PC-9 (cell line): ENCODE results near the gene SMIM29. TPM values are rescaled to one million over a fixed set of nuclear protein-coding genes. Genes with fewer than 3 reads are reported as not detected.

Experiments used
- BruUV-seq: library from RNA; stranded (reverse); fragments of 400-500 nt; replicated peaks from 2 replicates; lab custom pipeline; 2021; lab: Mats Ljungman, UMichigan
- CTCF ChIA-PET: fragments of 300-600 bp; sonication (Branson Sonifier 250); formaldehyde crosslinking; loops from one replicate; lab custom pipeline; 2022; ENCODE audit warnings: antibody characterized with exemption; lab: Charles Lee
- POLR2A ChIA-PET: fragments of 300-600 bp; sonication (Branson Sonifier 250); formaldehyde crosslinking; loops from one replicate; lab custom pipeline; 2022; ENCODE audit warnings: antibody characterized with exemption; ENCODE audit not compliant: unreplicated experiment; lab: Charles Lee
- DNase-seq, 2 experiments: peaks; one replicate each; pipeline versions ENCODE4 v3.0.0 to v3.0.0-alpha.2; 2015 to 2022; ENCODE audit warnings: mixed read lengths in 1 of 2
- H2AFZ ChIP-seq: fragments of 200-600 bp; sonication (generic); 2 replicates; pipeline ENCODE4 v1.8.1; 2017; ENCODE audit warnings: antibody characterized with exemption
- H3F3A ChIP-seq: fragments of 200-600 bp; sonication (generic); 2 replicates; pipeline ENCODE4 v1.8.1; 2017; ENCODE audit warnings: antibody characterized with exemption, mild to moderate bottlenecking, low read depth; ENCODE audit not compliant: insufficient read depth
- H3K27ac ChIP-seq: fragments of 200-600 bp; sonication (generic); 2 replicates; pipeline ENCODE4 v1.6.1; 2016; ENCODE audit warnings: mixed run types
- H3K27me3 ChIP-seq: fragments of 200-600 bp; sonication (generic); 2 replicates; pipeline ENCODE4 v1.6.1; 2016; ENCODE audit warnings: low read depth, mixed run types; ENCODE audit not compliant: insufficient read depth
- H3K36me3 ChIP-seq: fragments of 200-600 bp; sonication (generic); 2 replicates; pipeline ENCODE4 v1.6.1; 2016; ENCODE audit warnings: low read depth, mixed run types
- H3K4me1 ChIP-seq: fragments of 200-600 bp; sonication (generic); replicated peaks from 2 replicates; pipeline ENCODE4 v1.6.1; 2016; ENCODE audit warnings: mixed run types; ENCODE audit not compliant: insufficient read depth
- H3K4me2 ChIP-seq: fragments of 200-600 bp; sonication (generic); 2 replicates; pipeline ENCODE4 v1.6.1; 2017; ENCODE audit warnings: mixed run types
- H3K4me3 ChIP-seq: fragments of 200-600 bp; sonication (generic); 2 replicates; pipeline ENCODE4 v1.6.1; 2016; ENCODE audit warnings: mixed run types
- H3K79me2 ChIP-seq: fragments of 200-600 bp; sonication (generic); 2 replicates; pipeline ENCODE4 v1.6.1; 2017; ENCODE audit warnings: low read depth, mixed run types
- H3K9me2 ChIP-seq: fragments of 200-600 bp; sonication (generic); 2 replicates; pipeline ENCODE4 v1.8.1; 2017; ENCODE audit warnings: mild to moderate bottlenecking; ENCODE audit not compliant: insufficient read depth
- H3K9me3 ChIP-seq: fragments of 200-600 bp; sonication (generic); 2 replicates; pipeline ENCODE4 v1.8.1; 2016; ENCODE audit warnings: low read depth; ENCODE audit not compliant: insufficient read depth
- H4K20me1 ChIP-seq: fragments of 200-600 bp; sonication (generic); 2 replicates; pipeline ENCODE4 v1.8.1; 2017; ENCODE audit not compliant: insufficient read depth
- CTCF ChIP-seq: fragments of 200-600 bp; sonication (generic); conservative IDR thresholded peaks from 2 replicates; pipeline ENCODE4 v1.6.1; 2017; ENCODE audit warnings: mixed run types, antibody characterized with exemption, mild to moderate bottlenecking, moderate library complexity
- EZH2 ChIP-seq: fragments of 200-600 bp; sonication (generic); IDR thresholded peaks from 2 replicates; pipeline ENCODE4 v1.8.0; 2017; ENCODE audit warnings: antibody characterized with exemption, low read depth
- intact Hi-C: fragments of 100-400 bp; cut with micrococcal nuclease; formaldehyde crosslinking; loops from one replicate; pipeline ENCODE4 v1.10.0; 2022; ENCODE audit not compliant: unreplicated experiment
- total RNA-seq: library from RNA; stranded (reverse); gene quantifications from 2 replicates; pipeline ENCODE4 v1.2.3, GENCODE V29; 2021

Gene SMIM29
- total RNA-seq, 1 experiment from 2014 or later: 35.2 TPM

DNA sequence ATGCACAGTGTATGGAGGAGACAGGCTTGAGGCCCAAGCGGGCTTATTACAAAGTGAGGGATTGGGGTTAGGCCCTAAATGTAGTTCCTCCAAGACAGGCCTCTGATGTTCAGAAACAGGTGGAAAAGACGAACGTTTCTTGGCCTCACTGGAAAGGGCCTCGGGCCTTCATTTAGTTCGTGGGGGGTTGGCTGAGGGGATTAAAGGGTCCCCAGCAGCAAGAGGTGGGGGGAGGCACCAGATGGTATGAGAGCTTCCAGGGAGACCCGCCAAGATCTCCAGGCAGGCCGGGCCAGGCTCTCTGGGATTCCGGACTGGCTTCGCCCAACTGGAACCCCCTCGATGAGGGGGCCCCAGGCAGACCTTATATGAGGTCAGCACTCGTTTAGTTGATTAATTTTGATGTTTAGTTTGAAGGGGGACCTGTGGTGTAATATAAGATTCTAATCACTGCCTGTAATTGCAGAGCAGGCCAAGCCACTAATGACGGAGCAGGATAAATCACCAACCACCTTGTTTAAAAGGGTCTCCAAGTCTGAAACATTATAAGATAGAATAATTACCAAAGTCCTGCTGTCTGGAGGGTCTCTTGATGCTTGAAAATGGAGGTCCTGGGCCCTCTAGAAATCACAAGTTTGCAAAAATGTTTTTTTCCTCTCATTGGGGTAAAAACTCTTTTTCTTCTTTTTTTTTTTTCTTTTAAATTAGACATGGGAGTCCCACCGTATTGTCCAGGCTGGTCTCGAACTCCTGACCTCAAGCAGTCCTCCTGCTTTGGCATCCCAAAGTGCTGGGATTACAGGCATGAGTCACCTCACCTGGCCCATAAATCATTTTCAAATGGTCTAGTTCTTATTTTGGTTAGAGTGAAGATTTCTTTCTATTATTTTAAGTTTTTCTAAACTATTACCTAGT is 10.0 kb downstream of the SMIM29 start:
- peak overlapping the region; percentile 83 for H3K27ac ChIP-seq
- H3K4me1 ChIP-seq: peaks cover 53% of the 10 kb centered on the region
- peak overlapping the region; percentile 78 for H3K4me3 ChIP-seq
- H3F3A ChIP-seq: peaks cover 80% of the 10 kb centered on the region
- TF ChIP-seq EZH2 (no peak), CTCF (no peak)
- peaks cover 68% of the 10 kb centered on the region for H3K79me2 ChIP-seq
- H3K4me2 ChIP-seq: peak overlapping the region; percentile 95
- POLR2A ChIA-PET: no interaction called here
- H4K20me1 ChIP-seq: peaks cover 23% of the 10 kb centered on the region
- DNase-seq: no peak
- no peaks in the 10 kb centered on the region for H3K9me2 ChIP-seq
- H3K27me3 ChIP-seq: no peaks in the 10 kb centered on the region
- no peak overlapping the region for H2AFZ ChIP-seq
- H3K36me3 ChIP-seq: peaks cover 45% of the 10 kb centered on the region
- CTCF ChIA-PET: no interaction called here
- intact Hi-C loops: no loop called here
- BruUV-seq: no TSS peak
- no peaks in the 10 kb centered on the region for H3K9me3 ChIP-seq

DNA sequence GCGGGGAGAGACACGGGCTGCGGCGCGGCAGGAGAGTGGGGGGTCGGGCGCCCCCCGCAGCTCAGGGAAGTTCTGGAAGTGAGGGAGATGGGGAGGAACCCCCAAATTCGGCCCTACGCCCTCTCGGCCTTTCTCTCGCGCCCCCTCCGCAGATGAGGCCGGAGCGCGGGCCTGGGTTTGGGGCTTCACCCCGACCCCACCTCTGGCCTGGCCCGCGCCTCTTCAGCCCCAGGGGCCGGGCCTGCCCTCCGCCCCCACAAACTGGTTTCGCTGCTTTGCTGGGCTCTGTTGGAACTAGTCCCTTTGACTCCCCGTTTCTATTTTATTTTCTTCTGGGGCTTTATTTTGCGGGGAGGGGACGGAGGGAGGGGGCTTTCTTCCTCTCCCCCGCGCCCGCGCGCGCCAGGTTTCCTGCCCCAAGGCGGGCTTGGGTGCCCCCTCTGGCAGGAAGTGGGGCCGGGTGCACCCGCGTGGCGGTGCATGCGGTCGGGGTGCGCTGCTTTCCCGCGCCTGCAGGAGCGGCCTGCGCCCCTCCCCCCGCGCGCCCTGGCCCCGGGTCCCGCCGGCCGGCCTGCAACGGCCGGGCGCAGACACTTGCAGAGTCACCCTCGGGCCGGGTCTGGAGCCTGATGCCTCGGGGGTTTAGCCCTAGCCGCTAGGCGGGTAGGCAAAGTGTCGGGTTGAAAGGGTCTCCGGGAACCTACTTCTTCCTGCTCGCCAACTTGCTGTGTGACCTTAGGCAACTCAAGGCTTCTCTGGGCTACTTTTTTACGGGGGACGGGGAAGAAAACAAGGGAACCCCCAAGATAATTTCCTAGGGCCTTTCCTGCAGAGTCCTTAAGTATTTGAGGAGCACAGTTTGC is 10.9 kb downstream of the SMIM29 start:
- Histone ChIP-seq H3K36me3 (peaks cover 45% of the 10 kb centered on the region), H3K4me3 (peak overlapping the region; percentile 78), H3K4me2 (peak overlapping the region; percentile 95), H3K79me2 (peaks cover 61% of the 10 kb centered on the region), H3F3A (peaks cover 80% of the 10 kb centered on the region), H3K9me3 (no peaks in the 10 kb centered on the region), H3K27me3 (no peaks in the 10 kb centered on the region), H3K9me2 (no peaks in the 10 kb centered on the region), H4K20me1 (peaks cover 23% of the 10 kb centered on the region), H2AFZ (no peak overlapping the region), H3K4me1 (peaks cover 52% of the 10 kb centered on the region), H3K27ac (peak overlapping the region; percentile 83)
- no peak for DNase-seq
- ChIA-PET POLR2A (no interaction called here), CTCF (no interaction called here)
- TF ChIP-seq CTCF: no peak; the same call in 1 of the 2 replicates
- no peak for TF ChIP-seq EZH2
- intact Hi-C loops: no loop called here
- TSS peak; percentile 51 for BruUV-seq

- no peak for DNase-seq
- Histone ChIP-seq H3K36me3 (peaks cover 41% of the 10 kb centered on the region), H3K79me2 (peaks cover 55% of the 10 kb centered on the region), H3K27ac (peak overlapping the region; percentile 97), H3K4me2 (peak overlapping the region; percentile 95), H3K4me3 (peak overlapping the region; percentile 78; the same call in 1 of the 2 replicates), H3K27me3 (no peaks in the 10 kb centered on the region), H3K4me1 (peaks cover 52% of the 10 kb centered on the region), H3K9me2 (no peaks in the 10 kb centered on the region), H2AFZ (no peak overlapping the region), H4K20me1 (peaks cover 23% of the 10 kb centered on the region), H3K9me3 (no peaks in the 10 kb centered on the region), H3F3A (peaks cover 80% of the 10 kb centered on the region)
- intact Hi-C loops: no loop called here
- no peak for TF ChIP-seq EZH2
- TF ChIP-seq CTCF: no peak
- CTCF ChIA-PET: no interaction called here
- POLR2A ChIA-PET: interaction anchor here (0.6 to 1.0 kb wide), 18 partner anchors 9 to 981 kb away, joined by 3 to 18 read pairs (median 7); no protein-coding TSS in a partner anchor
- BruUV-seq: no TSS peak
These were observed 11.5 kb downstream of the SMIM29 start for GRCh38 chr6:34237316-34237721.
